Pancreas (tissue), 10 donors: Measurements from ENCODE around the gene EXOG. TPM values are rescaled to one million over a fixed set of nuclear protein-coding genes. Genes with fewer than 3 reads are reported as not detected.

Source experiments
- ATAC-seq, 4 donors: fragments of 200-7000 bp; cut with Tn5 transposase; one replicate each; pipeline versions ENCODE4 v1.8.0 to v1.9.1; 2020; ENCODE audit warnings: mild to moderate bottlenecking in 4 of 4, moderate library complexity in 4 of 4
- DNase-seq, 6 donors: peaks; one replicate each; pipeline ENCODE4 v3.0.0-alpha.2; 2020
- FAIRE-seq: peaks from 2 replicates; lab custom pipeline; 2012; peaks lifted over from hg19 to GRCh38; lab: Jason Lieb, UNC
- H3K27ac ChIP-seq, 4 donors: fragments of 200-600 bp; sonication (generic); 1 replicate in 3 of 4; 2 replicates in 1 of 4; pipeline versions ENCODE4 v1.5.0 to v1.8.0; 2020
- H3K27me3 ChIP-seq, 4 donors: fragments of 200-600 bp; one replicate each; pipeline ENCODE4 v1.8.0; 2021
- H3K36me3 ChIP-seq, 3 donors: fragments of 200-600 bp; sonication (generic) in 1 of 3; one replicate each; pipeline versions ENCODE4 v1.5.0 to v1.8.0; 2020 to 2021
- H3K4me1 ChIP-seq, 3 donors: fragments of 200-600 bp; one replicate each; pipeline ENCODE4 v1.8.0; 2021
- H3K4me3 ChIP-seq, 4 donors: fragments of 200-600 bp; sonication (generic) in 2 of 4; one replicate each; pipeline versions ENCODE4 v1.5.0 to v1.8.0; 2020 to 2021
- H3K9me3 ChIP-seq, 4 donors: fragments of 200-600 bp; one replicate each; pipeline ENCODE4 v1.8.0; 2021
- WGBS, 2 donors: extraction: QIAGEN DNeasy Blood & Tissue Kit; methylation state at CpG; one replicate each; pipeline ENCODE4 v1.1.7; 2013; 5-methylcytosine and 5-hydroxymethylcytosine counted together
- intact Hi-C, 3 donors: fragments of 100-400 bp; cut with DNase I; formaldehyde crosslinking; loops; one replicate each; pipeline versions ENCODE4 v1.11.1 to v1.14.2; 2022
- polyA plus RNA-seq, 2 donors: library from polyadenylated mRNA; stranded (reverse); fragments of 200-250 nt; gene quantifications; one replicate each; pipeline ENCODE4 v1.2.3, GENCODE V29; 2013
- total RNA-seq, 6 donors: library from RNA; stranded (reverse); fragmentation: NEBNext Ultra II Directional in 4 of 6; extraction: Animal tissue kit (Norgen Biotek cat#: 25700) in 4 of 6; gene quantifications; one replicate each; pipeline versions ENCODE4 v1.2.1 to v1.2.4, GENCODE V29; 2021 to 2023
- TF ChIP-seq, protein P1 (sequence below), 4 donors: fragments of 200-600 bp; sonication (generic) in 3 of 4; IDR thresholded peaks; one replicate each; pipeline versions ENCODE4 v1.5.0 to v1.8.0; 2021; ENCODE audit warnings: antibody characterized with exemption in 4 of 4
- donor health status: healthy with polysubstance abuse.
- donor health status: DM: no; HTN: no; CAD: no; lungs with moderate emphysema.
- donor health status: DM: no; HTN: no; CAD: no.
- donor health status: control.
- donor health status: control.
- donor health status: Bipolar disorder and iron deficiency.
- donor health status: DM: yes; HTN: yes; CAD: no.
- donor health status: DM: no; HTN: no; CAD: no.
- donor health status: DM: no; HTN: no; CAD: no.
- donor health status: DM: yes; HTN: yes; CAD: no.

EXOG gene, protein sequence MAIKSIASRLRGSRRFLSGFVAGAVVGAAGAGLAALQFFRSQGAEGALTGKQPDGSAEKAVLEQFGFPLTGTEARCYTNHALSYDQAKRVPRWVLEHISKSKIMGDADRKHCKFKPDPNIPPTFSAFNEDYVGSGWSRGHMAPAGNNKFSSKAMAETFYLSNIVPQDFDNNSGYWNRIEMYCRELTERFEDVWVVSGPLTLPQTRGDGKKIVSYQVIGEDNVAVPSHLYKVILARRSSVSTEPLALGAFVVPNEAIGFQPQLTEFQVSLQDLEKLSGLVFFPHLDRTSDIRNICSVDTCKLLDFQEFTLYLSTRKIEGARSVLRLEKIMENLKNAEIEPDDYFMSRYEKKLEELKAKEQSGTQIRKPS
- total RNA-seq (1 to 10 TPM; 3.7 to 6.6 (median 4.3) TPM), polyA plus RNA-seq (10 to 100 TPM in 1 of 2 donors, 1 to 10 TPM in 1; 6.4 to 10.3 TPM)

DNA sequence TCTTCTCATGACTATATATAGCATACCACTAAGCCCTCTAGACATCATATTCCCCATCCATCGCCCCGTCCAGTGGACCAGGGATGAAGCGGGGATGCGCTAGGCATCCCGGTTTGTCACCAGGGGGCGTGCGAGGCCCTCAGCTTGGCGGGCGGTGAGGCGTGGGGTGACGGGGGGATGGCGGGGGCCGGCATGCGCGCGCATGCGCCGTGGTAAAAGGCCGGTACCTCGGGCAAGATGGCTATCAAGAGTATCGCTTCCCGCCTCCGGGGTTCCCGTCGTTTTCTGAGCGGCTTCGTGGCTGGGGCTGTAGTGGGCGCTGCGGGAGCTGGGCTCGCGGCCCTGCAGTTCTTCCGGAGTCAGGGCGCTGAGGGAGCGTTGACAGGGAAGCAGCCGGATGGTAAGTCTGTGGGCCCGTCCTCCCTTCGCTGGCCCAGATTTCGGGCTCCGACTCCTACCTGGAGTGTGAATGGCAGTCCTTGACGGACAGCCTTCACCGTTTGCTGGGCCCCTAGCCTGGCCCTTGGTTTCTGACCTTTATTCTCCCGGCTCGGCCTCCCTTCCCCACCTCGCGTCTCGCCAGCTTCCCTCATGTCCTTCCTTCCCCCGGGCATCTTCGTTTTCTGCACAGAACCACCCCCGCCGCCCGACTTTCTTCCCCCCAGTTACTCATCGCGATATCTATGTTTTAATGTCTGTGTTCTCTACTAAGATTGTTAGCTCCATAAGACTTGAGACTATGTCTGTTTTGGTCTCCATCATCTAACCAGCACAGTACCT lies at the start of gene EXOG:
EXOG (plus strand) TSS at position 210 of the 780 bp plus-strand sequence; CDS start at position 238, 28 bp downstream.
- intact Hi-C loops: no loop called here
- peak; percentile 98 to 99 (median 98) for ATAC-seq
- Histone ChIP-seq H3K27me3 (no peaks in the 10 kb centered on the region), H3K36me3 (peaks cover 0 to under 1% (median 0%) of the 10 kb centered on the region in 3 donors), H3K27ac (peak within 1 kb of the TSS in 2 of 4 donors; percentile 3 to 52), H3K4me3 (peak within 1 kb of the TSS; percentile 47 to 68 (median 58)), H3K4me1 (peaks cover 0 to 7% (median 5%) of the 10 kb centered on the region in 3 donors), H3K9me3 (no peaks in the 10 kb centered on the region)
- 1 to 2% methylated on average over 52 to 53 of the region's 53 CpGs for WGBS, 2 donors
- TF ChIP-seq, protein P1, sequence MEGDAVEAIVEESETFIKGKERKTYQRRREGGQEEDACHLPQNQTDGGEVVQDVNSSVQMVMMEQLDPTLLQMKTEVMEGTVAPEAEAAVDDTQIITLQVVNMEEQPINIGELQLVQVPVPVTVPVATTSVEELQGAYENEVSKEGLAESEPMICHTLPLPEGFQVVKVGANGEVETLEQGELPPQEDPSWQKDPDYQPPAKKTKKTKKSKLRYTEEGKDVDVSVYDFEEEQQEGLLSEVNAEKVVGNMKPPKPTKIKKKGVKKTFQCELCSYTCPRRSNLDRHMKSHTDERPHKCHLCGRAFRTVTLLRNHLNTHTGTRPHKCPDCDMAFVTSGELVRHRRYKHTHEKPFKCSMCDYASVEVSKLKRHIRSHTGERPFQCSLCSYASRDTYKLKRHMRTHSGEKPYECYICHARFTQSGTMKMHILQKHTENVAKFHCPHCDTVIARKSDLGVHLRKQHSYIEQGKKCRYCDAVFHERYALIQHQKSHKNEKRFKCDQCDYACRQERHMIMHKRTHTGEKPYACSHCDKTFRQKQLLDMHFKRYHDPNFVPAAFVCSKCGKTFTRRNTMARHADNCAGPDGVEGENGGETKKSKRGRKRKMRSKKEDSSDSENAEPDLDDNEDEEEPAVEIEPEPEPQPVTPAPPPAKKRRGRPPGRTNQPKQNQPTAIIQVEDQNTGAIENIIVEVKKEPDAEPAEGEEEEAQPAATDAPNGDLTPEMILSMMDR (IDR thresholded peaks at IDR 0.05): peak; percentile 74 to 89 (median 81)
- FAIRE-seq: no peak
- DNase-seq: peak; percentile 91 to 99 (median 95)

DNA sequence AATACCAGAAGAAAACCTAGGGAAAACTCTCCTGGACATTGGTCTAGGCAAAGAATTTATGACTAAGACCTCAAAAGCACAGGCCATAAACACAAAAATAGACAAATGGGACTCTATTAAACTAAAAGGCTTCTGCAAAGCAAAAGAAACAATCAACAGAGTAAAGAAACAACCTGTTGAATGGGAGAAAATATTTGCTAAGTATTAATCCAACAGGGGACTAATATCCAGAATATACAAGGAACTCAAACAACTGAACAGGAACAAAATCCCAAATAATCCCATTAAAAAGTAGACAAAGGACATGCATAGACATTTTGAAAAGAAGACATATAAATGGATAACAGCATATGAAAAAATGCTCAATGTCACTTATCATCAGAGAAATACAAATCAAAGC lies 49.3 kb upstream of the EXOG start:
- no peak for ATAC-seq
- Histone ChIP-seq H3K4me3 (no peak overlapping the region), H3K36me3 (no peaks in the 10 kb centered on the region), H3K27ac (no peak overlapping the region), H3K4me1 (peaks cover 0 to 5% (median 0%) of the 10 kb centered on the region in 3 donors), H3K9me3 (no peaks in the 10 kb centered on the region), H3K27me3 (no peaks in the 10 kb centered on the region)
- intact Hi-C loops: no loop called here
- TF ChIP-seq, protein P1 (IDR thresholded peaks at IDR 0.05): no peak
- no peak for DNase-seq
- no peak for FAIRE-seq

DNA sequence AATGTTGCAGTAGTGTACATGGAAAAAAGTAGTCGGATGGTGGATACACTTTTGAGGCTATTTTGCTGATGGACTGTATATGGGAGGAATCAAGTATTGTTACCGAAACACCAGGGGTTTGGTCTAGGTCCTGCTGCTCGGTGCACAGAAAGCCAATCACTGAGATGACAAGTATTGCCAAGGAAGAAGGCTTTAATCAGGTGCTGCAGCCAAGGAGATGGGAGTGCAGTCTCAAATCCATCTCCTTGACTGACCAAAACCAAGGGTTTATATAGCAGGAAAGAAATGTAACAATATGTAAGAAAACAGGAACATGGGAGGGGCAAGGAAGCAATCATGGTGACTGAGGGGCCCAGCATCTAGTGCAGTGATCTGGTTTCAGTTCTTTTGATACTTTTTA lies 45.3 kb upstream of the EXOG start:
- intact Hi-C loops: no loop called here
- WGBS, 2 donors: 96 to 99% methylated on average over 3 of the region's 3 CpGs
- DNase-seq: no peak
- Histone ChIP-seq H3K4me3 (no peak overlapping the region), H3K9me3 (no peaks in the 10 kb centered on the region), H3K4me1 (peaks cover 0 to 6% (median 2%) of the 10 kb centered on the region in 3 donors), H3K36me3 (no peaks in the 10 kb centered on the region), H3K27ac (no peak overlapping the region), H3K27me3 (no peaks in the 10 kb centered on the region)
- ATAC-seq: no peak
- TF ChIP-seq, protein P1 (IDR thresholded peaks at IDR 0.05): no peak
- no peak for FAIRE-seq

DNA sequence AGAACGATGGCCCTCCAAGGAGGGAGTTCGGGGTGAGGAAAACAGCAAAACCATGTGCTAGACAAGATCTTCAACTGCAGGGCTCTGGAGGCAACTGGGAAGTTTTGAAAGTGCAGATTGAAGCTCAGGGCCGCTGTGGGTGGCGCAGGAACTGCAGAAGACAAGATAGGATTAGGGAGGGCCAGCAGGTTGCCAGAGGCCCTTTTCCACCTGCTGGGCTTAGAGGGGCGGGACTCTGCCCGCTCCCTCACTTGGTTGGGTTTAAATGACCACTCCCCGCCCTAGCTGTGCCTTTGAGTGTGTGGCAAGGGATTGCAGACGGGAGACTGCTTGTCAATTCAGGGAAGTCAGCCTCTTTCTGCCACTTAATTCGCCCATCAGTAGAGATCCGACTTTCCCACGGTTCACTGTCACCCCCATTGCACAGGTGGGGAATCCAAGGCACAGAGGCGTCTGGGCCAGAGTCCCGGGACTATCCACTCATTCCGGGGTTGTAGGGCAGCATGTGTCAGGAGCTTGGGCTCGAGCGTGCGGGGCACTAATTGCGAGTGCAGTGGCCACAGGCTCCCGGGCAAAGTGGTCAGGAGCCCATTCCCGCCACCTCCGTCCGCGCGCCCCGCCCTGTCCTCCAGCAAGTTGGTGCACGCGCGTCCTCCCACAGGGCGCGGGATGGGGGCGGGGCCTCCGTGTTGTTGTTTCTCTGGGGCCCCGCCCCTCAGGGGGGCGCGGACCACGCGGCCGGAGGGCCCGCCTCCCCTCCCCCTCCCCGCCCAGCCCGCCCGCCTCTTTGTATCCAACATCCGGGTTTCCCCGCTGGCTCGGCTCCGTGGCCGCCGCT lies 42.8 kb upstream of the EXOG start, which contains the start of gene ACVR2B:
ACVR2B (plus strand) TSS at position 816 of the 838 bp plus-strand sequence. CDS start 433 bp downstream, outside the sequence.
- Histone ChIP-seq H3K4me1 (peaks cover 12 to 26% (median 22%) of the 10 kb centered on the region in 3 donors), H3K4me3 (peak within 1 kb of the TSS; percentile 57 to 83 (median 70)), H3K36me3 (no peaks in the 10 kb centered on the region), H3K27me3 (no peaks in the 10 kb centered on the region), H3K9me3 (no peaks in the 10 kb centered on the region), H3K27ac (peak within 1 kb of the TSS; percentile 76 to 92 (median 90))
- DNase-seq (peak; percentile 84 to 94 (median 90)), ATAC-seq (peak; percentile 62 to 74 (median 74)), FAIRE-seq (no peak)
- TF ChIP-seq, protein P1 (IDR thresholded peaks at IDR 0.05): no peak
- intact Hi-C loops: no loop called here
- 5 to 9% methylated on average over 32 to 48 of the region's 48 CpGs for WGBS, 2 donors
